ENCODE results near the gene HTD2. TPM values are rescaled to one million over a fixed set of nuclear protein-coding genes. Genes with fewer than 3 reads are reported as not detected.

HTD2 gene
- total and polyA plus RNA-seq, 2 of the 4 experiments (the other 2 are of a cell fraction): 6.4 to 13.3 TPM

DNA sequence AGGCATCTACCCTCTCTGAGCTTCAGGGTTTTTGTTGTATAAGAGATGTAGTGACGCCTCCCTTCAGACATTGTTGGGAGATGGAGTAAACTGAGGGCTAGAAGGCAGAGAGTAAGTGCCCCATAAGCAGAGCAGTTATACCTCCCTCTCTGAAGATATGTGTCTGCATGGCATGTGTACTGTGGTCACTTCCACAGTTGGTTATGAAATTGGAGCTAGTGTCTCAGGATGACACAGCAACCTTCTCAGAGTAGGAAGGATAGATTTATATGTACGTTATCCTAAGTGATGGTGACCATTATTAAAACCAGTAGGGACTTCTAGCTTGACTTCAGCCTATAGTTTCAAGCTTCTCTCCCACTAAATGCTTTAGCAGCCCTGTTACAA, 44.3 kb downstream of the HTD2 start:
- POLR2A ChIA-PET (ENCODE audit: unreplicated experiment): interaction anchor here (1.4 kb wide), 1 partner anchor 15 kb away, joined by 3 read pairs; no protein-coding TSS in a partner anchor
- peaks cover 11% of the 10 kb centered on the region for H3K4me1 ChIP-seq (ENCODE audit: control insufficient read depth, insufficient read depth, low read length)
- 0 out of 3 replicates have a peak overlapping the region, but pooled peaks have one; percentile 24 for H2BK15ac ChIP-seq (ENCODE audit: low read depth, low read length)
- H3K79me1 ChIP-seq (ENCODE audit: low read depth in 1 of 2, low read length in 2 of 2): peaks cover 50 to 73% of the 10 kb centered on the region in 2 experiments
- peak overlapping the region; percentile 12; the same call in 1 of the 2 replicates for H4K91ac ChIP-seq (ENCODE audit: insufficient read depth, low read depth, low read length)
- peak overlapping the region; percentile 44; the same call in 1 of the 2 replicates for H3K14ac ChIP-seq (replicated peaks; ENCODE audit: low read depth, low read length)
- H3K36me3 ChIP-seq (ENCODE audit: control insufficient read depth, insufficient read depth, low read length): peaks cover 9% of the 10 kb centered on the region; the same call in 1 of the 2 replicates
- CTCF ChIA-PET: interaction anchor here (0.9 kb wide), 1 partner anchor 38 kb away, joined by 3 read pairs; no protein-coding TSS in a partner anchor
- peak overlapping the region; percentile 19 for H2AFZ ChIP-seq (replicated peaks; ENCODE audit: low read length, poor library complexity)
- H2AK9ac ChIP-seq (replicated peaks; ENCODE audit: low read depth, low read length, poor library complexity): peak overlapping the region; percentile 4
- WGBS, 2 experiments (ENCODE audit: extremely low coverage in 2 of 2, insufficient read length in 1 of 2): no CpG with 5 or more reads among the region's 2 CpGs
- H4K5ac ChIP-seq (ENCODE audit: low read depth, low read length): peak overlapping the region; percentile 64
- H3K23ac ChIP-seq (ENCODE audit: low read depth, low read length): peak overlapping the region; percentile 53
- peak overlapping the region; percentile 4; the same call in 1 of the 2 replicates for H3K27ac ChIP-seq (ENCODE audit: insufficient read depth, low read length)
- H3K9ac ChIP-seq (ENCODE audit: low read depth, low read length): no peak overlapping the region
- H3K4me3 ChIP-seq (ENCODE audit: insufficient read depth, low read depth, low read length): no peak overlapping the region
- H3K18ac ChIP-seq (ENCODE audit: low read depth, low read length): peak overlapping the region; percentile 85
- peak overlapping the region in 1 of 2 experiments; percentile 69; a peak in 2 of 4 replicates for H4K8ac ChIP-seq (ENCODE audit: low read depth in 2 of 2, low read length in 2 of 2)
- dilution Hi-C loops (cut with HindIII; ENCODE audit: low sequenced_read_pairs, unreplicated experiment): no loop called here
- peaks cover 19% of the 10 kb centered on the region for H3K9me1 ChIP-seq (ENCODE audit: insufficient read depth, low read length)
- H2BK120ac ChIP-seq (ENCODE audit: low read depth, low read length): peak overlapping the region; percentile 67
- H2BK20ac ChIP-seq (ENCODE audit: low read depth, low read length): peak overlapping the region; percentile 56
- in situ Hi-C loops (cut with MboI; ENCODE audit: low sequenced_read_pairs): no loop called here
- intact Hi-C loops (cut with micrococcal nuclease): loop anchor here (5.0 kb wide), 1 partner anchor 37 kb away; no protein-coding TSS in a partner anchor
- TF ChIP-seq RFX5 (IDR thresholded peaks at IDR 0.05; ENCODE audit: low read depth, low read length) (no peak), RAD21 (IDR thresholded peaks at IDR 0.05; ENCODE audit: low read length) (no peak), NFE2L2 (IDR thresholded peaks at IDR 0.05; ENCODE audit: low read depth, low read length) (peak; percentile 93), MAZ (IDR thresholded peaks at IDR 0.05; ENCODE audit: borderline replicate concordance, low read depth, low read length) (no peak), FOS (IDR thresholded peaks at IDR 0.05; ENCODE audit: low read depth, low read length) (no peak), MAFK (IDR thresholded peaks at IDR 0.05; ENCODE audit: low read depth, low read length) (peak; percentile 30; the same call in 1 of the 2 replicates), CEBPB (IDR thresholded peaks at IDR 0.05; ENCODE audit: low read depth, low read length) (peak; percentile 47; the same call in 1 of the 2 replicates), SMC3 (IDR thresholded peaks at IDR 0.05; ENCODE audit: low read depth, low read length) (no peak)
- TF ChIP-seq, protein P1, sequence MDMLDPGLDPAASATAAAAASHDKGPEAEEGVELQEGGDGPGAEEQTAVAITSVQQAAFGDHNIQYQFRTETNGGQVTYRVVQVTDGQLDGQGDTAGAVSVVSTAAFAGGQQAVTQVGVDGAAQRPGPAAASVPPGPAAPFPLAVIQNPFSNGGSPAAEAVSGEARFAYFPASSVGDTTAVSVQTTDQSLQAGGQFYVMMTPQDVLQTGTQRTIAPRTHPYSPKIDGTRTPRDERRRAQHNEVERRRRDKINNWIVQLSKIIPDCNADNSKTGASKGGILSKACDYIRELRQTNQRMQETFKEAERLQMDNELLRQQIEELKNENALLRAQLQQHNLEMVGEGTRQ (IDR thresholded peaks at IDR 0.05; ENCODE audit: low read depth, low read length): no peak
- ATAC-seq (ENCODE audit: low read depth) (peak; percentile 79), DNase-seq (peak; percentile 72)
- no peaks in the 10 kb centered on the region for H3K9me3 ChIP-seq (ENCODE audit: control insufficient read depth, insufficient read depth, low read length)
- H3K27me3 ChIP-seq (ENCODE audit: control insufficient read depth, insufficient read depth, low read length): no peaks in the 10 kb centered on the region
- H3K56ac ChIP-seq (ENCODE audit: extremely low read depth, insufficient read depth, low read length): no peak overlapping the region
- H2AK5ac ChIP-seq (ENCODE audit: low read depth, low read length): peak overlapping the region; percentile 63
- peak overlapping the region; percentile 67; the same call in 1 of the 2 replicates for H3K4me2 ChIP-seq (ENCODE audit: low read depth, low read length)
- BruUV-seq (replicated peaks): no TSS peak
- peaks cover 13% of the 10 kb centered on the region; the same call in 1 of the 2 replicates for H4K20me1 ChIP-seq (ENCODE audit: insufficient read depth, low read length)
- peak overlapping the region; percentile 63 for H2BK5ac ChIP-seq (ENCODE audit: low read depth, low read length, poor library complexity, severe bottlenecking)
- H3K4ac ChIP-seq (ENCODE audit: low read depth, low read length): peak overlapping the region; percentile 76

Data from IMR-90 (cell line).